ENCODE measurements around the gene ARHGAP23. TPM values are rescaled to one million over a fixed set of nuclear protein-coding genes. Genes with fewer than 3 reads are reported as not detected.
A peak's percentile ranks its signal among the peaks of the same experiment; 100 is the strongest.

The ARHGAP23 gene
- total RNA-seq, 5 donors from 2014 or later (not counting 1 experiment from before 2014, with no cell fraction given), result 0.40 to 1.2 (median 0.61) TPM

DNA sequence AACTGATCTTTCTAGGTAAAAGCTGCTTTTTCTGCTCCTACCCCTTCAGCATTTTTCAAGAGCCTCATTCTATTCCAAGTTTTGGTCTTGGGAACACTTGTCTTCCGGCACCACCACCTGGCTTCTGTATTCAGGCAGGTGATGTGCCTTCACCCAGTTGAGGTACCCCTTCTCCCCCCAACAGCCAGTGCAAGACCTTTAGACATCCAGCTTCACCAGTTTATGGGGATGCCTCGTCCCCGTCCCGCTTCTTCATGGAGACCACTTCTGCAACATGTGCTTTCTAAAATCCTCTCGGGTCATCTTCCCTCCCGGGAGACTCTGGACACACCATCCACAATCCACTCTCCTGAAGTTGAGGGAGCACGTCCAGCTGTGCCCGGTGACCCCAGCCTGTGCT lies 107.6 kb downstream of the ARHGAP23 start:
- Histone ChIP-seq H3K36me3 (ENCODE audit: control insufficient read depth in 2 of 2, extremely low read depth in 1 of 2, insufficient read depth in 1 of 2, low read length in 1 of 2) (no peaks in the 10 kb centered on the region), H3K4me3 (ENCODE audit: control insufficient read depth in 1 of 2, extremely low read depth in 1 of 2, low read length in 1 of 2) (no peak overlapping the region), H3K27ac (ENCODE audit: low read length) (no peak overlapping the region), H3K9me3 (no peaks in the 10 kb centered on the region), H3K4me1 (ENCODE audit: control insufficient read depth in 1 of 2, extremely low read depth in 1 of 2, insufficient read depth in 2 of 2, low read length in 2 of 2) (no peaks in the 10 kb centered on the region), H3K27me3 (replicated peaks in 1 of 2; ENCODE audit: control insufficient read depth in 2 of 2, extremely low read depth in 1 of 2, insufficient read depth in 2 of 2, low read length in 1 of 2) (peaks cover 0 to 42% of the 10 kb centered on the region in 2 experiments)
- H3K4me3 Mint-ChIP-seq, result no peak overlapping the region
- 76% methylated on average over 8 of the region's 8 CpGs for WGBS (ENCODE audit: insufficient coverage)
- H3K27me3 Mint-ChIP-seq, result peaks cover 17 to 52% of the 10 kb centered on the region in 2 donors
- H3K27ac Mint-ChIP-seq, result no peak overlapping the region
- ATAC-seq (replicated peaks in 1 of 4) (no peak), DNase-seq (no peak)
- no peaks in the 10 kb centered on the region for H3K9me3 Mint-ChIP-seq
- H3K4me1 Mint-ChIP-seq, result no peaks in the 10 kb centered on the region
- no peaks in the 10 kb centered on the region for H3K36me3 Mint-ChIP-seq
- ChIA-PET CTCF (no interaction called here), POLR2A (no interaction called here)

- ChIA-PET POLR2A (no interaction called here), CTCF (no interaction called here)
- no peaks in the 10 kb centered on the region for H3K36me3 ChIP-seq (ENCODE audit: control insufficient read depth in 2 of 2, extremely low read depth in 1 of 2, insufficient read depth in 1 of 2, low read length in 1 of 2)
- Mint-ChIP-seq H3K4me1 (no peaks in the 10 kb centered on the region), H3K4me3 (no peak overlapping the region), H3K27ac (no peak overlapping the region), H3K27me3 (peaks cover 19 to 55% of the 10 kb centered on the region in 2 donors), H3K36me3 (no peaks in the 10 kb centered on the region), H3K9me3 (no peaks in the 10 kb centered on the region)
- no peak for ATAC-seq (replicated peaks in 1 of 4)
- peaks cover 0 to 40% of the 10 kb centered on the region in 2 experiments for H3K27me3 ChIP-seq (replicated peaks in 1 of 2; ENCODE audit: control insufficient read depth in 2 of 2, extremely low read depth in 1 of 2, insufficient read depth in 2 of 2, low read length in 1 of 2)
- no peaks in the 10 kb centered on the region for H3K4me1 ChIP-seq (ENCODE audit: control insufficient read depth in 1 of 2, extremely low read depth in 1 of 2, insufficient read depth in 2 of 2, low read length in 2 of 2)
- no peak overlapping the region for H3K4me3 ChIP-seq (ENCODE audit: control insufficient read depth in 1 of 2, extremely low read depth in 1 of 2, low read length in 1 of 2)
- no peak overlapping the region for H3K27ac ChIP-seq (ENCODE audit: low read length)
- H3K9me3 ChIP-seq, result no peaks in the 10 kb centered on the region
- no CpG with 5 or more reads among the region's 4 CpGs for WGBS (ENCODE audit: insufficient coverage)
- DNase-seq, result no peak
These were observed 108.4 kb downstream of the ARHGAP23 start for GRCh38 chr17:38536661-38537060.

- H3K9me3 Mint-ChIP-seq, result no peaks in the 10 kb centered on the region
- H3K4me1 Mint-ChIP-seq, result no peaks in the 10 kb centered on the region
- Histone ChIP-seq H3K4me3 (ENCODE audit: control insufficient read depth in 1 of 2, extremely low read depth in 1 of 2, low read length in 1 of 2) (no peak overlapping the region), H3K27ac (ENCODE audit: low read length) (no peak overlapping the region), H3K36me3 (ENCODE audit: control insufficient read depth in 2 of 2, extremely low read depth in 1 of 2, insufficient read depth in 1 of 2, low read length in 1 of 2) (no peaks in the 10 kb centered on the region), H3K4me1 (ENCODE audit: control insufficient read depth in 1 of 2, extremely low read depth in 1 of 2, insufficient read depth in 2 of 2, low read length in 2 of 2) (no peaks in the 10 kb centered on the region), H3K9me3 (no peaks in the 10 kb centered on the region), H3K27me3 (replicated peaks in 1 of 2; ENCODE audit: control insufficient read depth in 2 of 2, extremely low read depth in 1 of 2, insufficient read depth in 2 of 2, low read length in 1 of 2) (peaks cover 0 to 45% of the 10 kb centered on the region in 2 experiments)
- no peak for DNase-seq
- ATAC-seq (replicated peaks in 1 of 4), result no peak
- WGBS (ENCODE audit: insufficient coverage), result 82% methylated on average over 6 of the region's 9 CpGs
- H3K27ac Mint-ChIP-seq, result peak overlapping the region in 1 of 2 donors; percentile 48
- no peak overlapping the region for H3K4me3 Mint-ChIP-seq
- H3K27me3 Mint-ChIP-seq, result peaks cover 13 to 52% of the 10 kb centered on the region in 2 donors
- H3K36me3 Mint-ChIP-seq, result no peaks in the 10 kb centered on the region
- ChIA-PET CTCF (interaction anchor here in 1 of 2 donors (0.6 kb wide), 1 partner anchor 219 kb away, joined by 3 read pairs; no protein-coding TSS in a partner anchor), POLR2A (no interaction called here)
These were observed 110.6 kb downstream of the ARHGAP23 start for GRCh38 chr17:38538906-38539305.

GRCh38 chr17:38539386-38539785 lies 111.1 kb downstream of the ARHGAP23 start:
- Histone ChIP-seq H3K27me3 (replicated peaks in 1 of 2; ENCODE audit: control insufficient read depth in 2 of 2, extremely low read depth in 1 of 2, insufficient read depth in 2 of 2, low read length in 1 of 2) (peaks cover 0 to 47% of the 10 kb centered on the region in 2 experiments), H3K36me3 (ENCODE audit: control insufficient read depth in 2 of 2, extremely low read depth in 1 of 2, insufficient read depth in 1 of 2, low read length in 1 of 2) (no peaks in the 10 kb centered on the region), H3K4me3 (ENCODE audit: control insufficient read depth in 1 of 2, extremely low read depth in 1 of 2, low read length in 1 of 2) (no peak overlapping the region), H3K27ac (ENCODE audit: low read length) (no peak overlapping the region), H3K9me3 (no peaks in the 10 kb centered on the region), H3K4me1 (ENCODE audit: control insufficient read depth in 1 of 2, extremely low read depth in 1 of 2, insufficient read depth in 2 of 2, low read length in 2 of 2) (no peaks in the 10 kb centered on the region)
- Mint-ChIP-seq H3K27me3 (peaks cover 13 to 51% of the 10 kb centered on the region in 2 donors), H3K9me3 (no peaks in the 10 kb centered on the region), H3K4me1 (no peaks in the 10 kb centered on the region), H3K27ac (peak overlapping the region in 1 of 2 donors; percentile 48), H3K4me3 (no peak overlapping the region), H3K36me3 (no peaks in the 10 kb centered on the region)
- CTCF ChIA-PET, result no interaction called here
- DNase-seq, result no peak
- no peak for ATAC-seq (replicated peaks in 1 of 4)
- WGBS (ENCODE audit: insufficient coverage), result 80% methylated on average over 6 of the region's 8 CpGs
- POLR2A ChIA-PET, result no interaction called here

- DNase-seq, result no peak
- no peaks in the 10 kb centered on the region for H3K36me3 ChIP-seq (ENCODE audit: control insufficient read depth in 2 of 2, extremely low read depth in 1 of 2, insufficient read depth in 1 of 2, low read length in 1 of 2)
- Mint-ChIP-seq H3K27ac (no peak overlapping the region), H3K36me3 (no peaks in the 10 kb centered on the region), H3K4me3 (no peak overlapping the region), H3K4me1 (no peaks in the 10 kb centered on the region), H3K27me3 (peaks cover 9 to 48% of the 10 kb centered on the region in 2 donors), H3K9me3 (no peaks in the 10 kb centered on the region)
- ATAC-seq (replicated peaks in 1 of 4), result no peak
- 63% methylated on average over 7 of the region's 11 CpGs for whole genome bisulfite sequencing (ENCODE audit: insufficient coverage)
- H3K4me3 ChIP-seq (ENCODE audit: control insufficient read depth in 1 of 2, extremely low read depth in 1 of 2, low read length in 1 of 2), result no peak overlapping the region
- ChIA-PET CTCF (interaction anchor here (0.6 kb wide), 2 partner anchors 54 to 801 kb away, joined by 3 read pairs; no protein-coding TSS in a partner anchor), POLR2A (no interaction called here)
- no peak overlapping the region for H3K27ac ChIP-seq (ENCODE audit: low read length)
- H3K4me1 ChIP-seq (ENCODE audit: control insufficient read depth in 1 of 2, extremely low read depth in 1 of 2, insufficient read depth in 2 of 2, low read length in 2 of 2), result no peaks in the 10 kb centered on the region
- no peaks in the 10 kb centered on the region for H3K9me3 ChIP-seq
- H3K27me3 ChIP-seq (replicated peaks in 1 of 2; ENCODE audit: control insufficient read depth in 2 of 2, extremely low read depth in 1 of 2, insufficient read depth in 2 of 2, low read length in 1 of 2), result peaks cover 0 to 52% of the 10 kb centered on the region in 2 experiments
These were observed 112.3 kb downstream of the ARHGAP23 start for GRCh38 chr17:38540514-38541045.

GRCh38 chr17:38541281-38541680 lies 113.0 kb downstream of the ARHGAP23 start:
- CTCF ChIA-PET, result interaction anchor here in 1 of 2 donors (0.6 kb wide), 1 partner anchor 800 kb away, joined by 3 read pairs; no protein-coding TSS in a partner anchor
- H3K4me1 ChIP-seq (ENCODE audit: control insufficient read depth in 1 of 2, extremely low read depth in 1 of 2, insufficient read depth in 2 of 2, low read length in 2 of 2), result no peaks in the 10 kb centered on the region
- H3K36me3 ChIP-seq (ENCODE audit: control insufficient read depth in 2 of 2, extremely low read depth in 1 of 2, insufficient read depth in 1 of 2, low read length in 1 of 2), result no peaks in the 10 kb centered on the region
- WGBS (ENCODE audit: insufficient coverage), result 61% methylated on average over 10 of the region's 11 CpGs
- DNase-seq (no peak), ATAC-seq (replicated peaks in 1 of 4) (no peak)
- peaks cover 0 to 52% of the 10 kb centered on the region in 2 experiments for H3K27me3 ChIP-seq (replicated peaks in 1 of 2; ENCODE audit: control insufficient read depth in 2 of 2, extremely low read depth in 1 of 2, insufficient read depth in 2 of 2, low read length in 1 of 2)
- peaks cover 5 to 41% of the 10 kb centered on the region in 2 donors for H3K27me3 Mint-ChIP-seq
- H3K4me3 Mint-ChIP-seq, result no peak overlapping the region
- no peak overlapping the region for H3K27ac Mint-ChIP-seq
- no peaks in the 10 kb centered on the region for H3K9me3 ChIP-seq
- no peaks in the 10 kb centered on the region for H3K36me3 Mint-ChIP-seq
- H3K4me1 Mint-ChIP-seq, result no peaks in the 10 kb centered on the region
- no peak overlapping the region for H3K27ac ChIP-seq (ENCODE audit: low read length)
- no peaks in the 10 kb centered on the region for H3K9me3 Mint-ChIP-seq
- POLR2A ChIA-PET, result no interaction called here
- no peak overlapping the region for H3K4me3 ChIP-seq (ENCODE audit: control insufficient read depth in 1 of 2, extremely low read depth in 1 of 2, low read length in 1 of 2)

Measured in T-cell (primary cell).